Tibial nerve (tissue), 3 donors: ENCODE measurements around the gene ARHGAP26.

Experiments used
- CTCF ChIP-seq, 5 experiments: fragments of 200-600 bp in 3 of 5; fragments of 450-650 bp in 2 of 5; sonication (generic) in 3 of 5; IDR thresholded peaks; one replicate each; pipeline ENCODE4 v1.5.1; 2016 to 2019; ENCODE audit warnings: antibody characterized with exemption in 5 of 5, mild to moderate bottlenecking in 3 of 5, moderate library complexity in 2 of 5
- POLR2A ChIP-seq, 2 donors: fragments of 450-650 bp; IDR thresholded peaks; one replicate each; pipeline ENCODE4 v1.6.1; 2017; ENCODE audit warnings: antibody characterized with exemption in 2 of 2, mild to moderate bottlenecking in 2 of 2, moderate library complexity in 2 of 2

GRCh38 chr5:142819825-142820224 is 49.6 kb downstream of the ARHGAP26 start:
- no peak for TF ChIP-seq POLR2A (IDR thresholded peaks at IDR 0.05)
- TF ChIP-seq CTCF (IDR thresholded peaks at IDR 0.05): no peak
